HUES64 (cell line): ENCODE data around the gene RSPH10B2.
"Not testable (repeated sequence)": the region's sequence is repeated elsewhere in the genome, so short reads cannot be mapped to it uniquely, and the experiment has no call there.

Experiments used
- H3K27ac ChIP-seq: 2 replicates; pipeline ENCODE4 v1.7.0; 2013; ENCODE audit warnings: low read depth, low read length, inconsistent platforms
- H3K27me3 ChIP-seq: 2 replicates; pipeline ENCODE4 v1.6.1; 2013; ENCODE audit warnings: mild to moderate bottlenecking, low read length; ENCODE audit not compliant: insufficient read depth
- H3K36me3 ChIP-seq: 2 replicates; pipeline ENCODE4 v1.6.1; 2013; ENCODE audit warnings: mild to moderate bottlenecking, low read length; ENCODE audit not compliant: insufficient read depth
- H3K4me1 ChIP-seq: 2 replicates; pipeline ENCODE4 v1.6.1; 2013; ENCODE audit warnings: mild to moderate bottlenecking, low read length, moderate library complexity; ENCODE audit not compliant: insufficient read depth
- H3K4me3 ChIP-seq: 2 replicates; pipeline ENCODE4 v1.5.1; 2013; ENCODE audit warnings: mild to moderate bottlenecking, low read length, moderate library complexity
- H3K9ac ChIP-seq: 2 replicates; pipeline ENCODE4 v1.6.1; 2013; ENCODE audit warnings: mild to moderate bottlenecking, low read depth, low read length
- H3K9me3 ChIP-seq: 2 replicates; pipeline ENCODE4 v1.6.1; 2013; ENCODE audit warnings: low read depth, low read length; ENCODE audit not compliant: insufficient read depth
- WGBS: fragments of 150-250, 120-280 bp; methylation state at CpG from one replicate; pipeline ENCODE4 v1.1.7; 2013; ENCODE audit warnings: missing lambda C conversion rate; 5-methylcytosine and 5-hydroxymethylcytosine counted together

The RSPH10B2 gene

DNA sequence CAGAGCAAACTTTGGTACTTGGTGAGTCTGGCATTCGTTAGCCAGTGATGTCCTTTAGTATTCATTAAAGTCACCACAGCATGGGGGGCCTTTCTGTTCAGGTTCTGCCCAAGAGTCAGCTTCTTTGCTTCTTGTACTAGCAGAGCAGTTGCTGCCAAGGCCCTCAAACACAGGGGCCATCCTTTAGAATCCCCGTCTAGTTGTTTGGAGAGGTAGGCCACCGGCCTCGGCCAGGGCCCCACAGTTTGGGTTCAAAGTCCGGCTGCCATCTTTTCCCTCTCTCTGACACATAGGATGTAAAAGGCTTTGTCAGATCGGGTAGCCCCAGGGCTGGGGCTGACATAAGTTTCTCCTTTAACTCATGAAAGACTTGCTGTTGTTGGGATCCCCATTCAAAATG, 89.8 kb downstream of the RSPH10B2 start:
- 77% methylated on average over 6 of the region's 6 CpGs for WGBS
- not testable (repeated sequence) for H3K27ac ChIP-seq, H3K36me3 ChIP-seq, H3K4me3 ChIP-seq, H3K27me3 ChIP-seq, H3K9me3 ChIP-seq, H3K9ac ChIP-seq, H3K4me1 ChIP-seq

DNA sequence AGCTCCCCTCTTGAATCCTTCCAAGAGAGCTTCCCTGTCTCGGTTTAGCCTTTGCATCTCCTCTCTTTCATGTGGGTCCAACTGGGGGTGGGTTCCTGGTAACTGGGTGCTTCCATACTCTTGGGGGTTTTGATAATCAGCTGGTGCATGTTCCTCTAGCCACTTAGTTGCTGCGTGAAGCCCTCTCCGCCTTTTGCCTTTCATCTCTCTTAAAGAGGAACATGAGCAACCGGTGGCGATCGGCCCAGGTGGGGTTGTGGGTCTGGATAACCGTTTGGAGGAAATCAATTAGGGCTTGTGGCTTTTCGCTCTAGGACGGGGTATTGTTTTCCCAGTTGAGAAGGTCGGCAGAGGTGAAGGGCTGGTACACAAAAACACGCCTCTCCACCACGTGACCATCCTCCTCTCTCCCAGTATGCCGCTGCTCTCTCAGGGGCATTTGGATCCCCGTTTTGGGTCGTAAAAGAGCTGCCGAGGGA, 92.1 kb downstream of the RSPH10B2 start:
- H3K27me3 ChIP-seq, H3K9ac ChIP-seq, H3K36me3 ChIP-seq, H3K4me3 ChIP-seq, H3K27ac ChIP-seq, H3K4me1 ChIP-seq, H3K9me3 ChIP-seq: not testable (repeated sequence)
- WGBS = 89% methylated on average over 16 of the region's 16 CpGs

DNA sequence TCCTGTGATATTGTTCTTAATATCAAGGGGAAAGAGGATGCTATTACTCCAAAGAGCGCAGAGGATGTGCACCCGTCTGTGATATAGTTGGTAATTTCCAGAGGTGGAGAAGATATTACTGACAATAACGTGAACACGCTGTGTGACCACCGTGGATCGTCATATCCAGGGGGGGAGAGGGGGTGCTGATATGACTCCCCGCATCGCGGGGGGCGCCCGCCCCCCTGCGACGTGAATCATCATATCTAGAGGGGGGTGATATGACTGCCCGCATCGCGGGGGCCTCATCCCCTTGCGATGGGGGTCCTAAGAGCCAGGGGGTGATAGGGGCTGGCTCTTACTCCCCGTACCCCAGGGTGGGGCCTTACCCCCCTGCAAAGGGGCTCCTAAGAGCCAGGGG, 93.8 kb downstream of the RSPH10B2 start:
- WGBS = 86% methylated on average over 16 of the region's 18 CpGs
- not testable (repeated sequence) for H3K27ac ChIP-seq, H3K4me1 ChIP-seq, H3K27me3 ChIP-seq, H3K9me3 ChIP-seq, H3K36me3 ChIP-seq, H3K4me3 ChIP-seq, H3K9ac ChIP-seq
